ENCODE measurements around the gene HCRT. TPM values are rescaled to one million over a fixed set of nuclear protein-coding genes. Genes with fewer than 3 reads are reported as not detected.

The HCRT gene
- 1.4 TPM for total RNA-seq

DNA sequence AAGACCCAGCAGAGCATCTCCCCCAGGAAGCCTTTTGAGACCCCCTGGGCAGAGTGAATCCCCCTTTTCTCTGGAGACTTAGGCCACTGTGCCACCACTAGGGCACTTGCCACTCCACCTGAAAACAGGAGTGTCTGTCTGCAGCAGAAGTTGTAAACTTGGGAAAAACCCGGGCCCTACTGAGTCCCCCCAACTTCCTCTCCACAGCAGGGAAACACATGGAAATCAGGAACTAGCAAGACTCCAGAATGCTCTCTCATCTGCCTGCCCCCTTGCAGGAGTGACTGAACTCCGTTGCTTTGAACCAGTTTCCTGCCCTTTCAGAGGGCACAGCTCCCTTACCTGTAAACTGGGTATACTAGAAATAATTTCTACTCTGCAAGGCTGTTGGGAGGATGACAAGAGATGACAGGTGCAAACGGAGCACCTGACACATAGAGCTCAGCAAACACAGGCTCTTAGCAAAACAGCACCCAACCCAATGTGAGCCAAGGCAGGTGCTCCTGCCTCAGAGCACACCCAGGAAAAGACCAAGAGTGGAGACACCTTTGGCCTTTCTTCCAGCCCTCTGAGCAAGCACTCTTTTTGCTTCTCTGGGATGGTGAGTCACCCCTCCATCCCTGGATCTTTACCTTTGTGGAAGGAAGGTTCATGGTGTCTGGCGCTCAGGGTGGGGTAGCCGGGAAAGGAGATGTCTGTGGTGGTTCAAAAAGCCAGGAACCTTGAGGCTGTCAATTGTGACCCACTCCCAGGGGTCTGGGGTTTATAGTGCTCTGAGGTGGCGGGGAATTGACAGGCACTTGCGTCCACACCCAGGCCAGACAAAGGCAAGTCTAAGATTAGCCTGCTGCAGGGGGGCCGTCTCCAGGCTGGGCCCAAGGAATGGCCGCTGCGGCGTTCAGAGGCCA is at the start of gene HCRT:
Gene HCRT (minus strand): TSS at position 740 of the 908 bp plus-strand sequence. CDS start 87 bp downstream, at position 653.

DNA sequence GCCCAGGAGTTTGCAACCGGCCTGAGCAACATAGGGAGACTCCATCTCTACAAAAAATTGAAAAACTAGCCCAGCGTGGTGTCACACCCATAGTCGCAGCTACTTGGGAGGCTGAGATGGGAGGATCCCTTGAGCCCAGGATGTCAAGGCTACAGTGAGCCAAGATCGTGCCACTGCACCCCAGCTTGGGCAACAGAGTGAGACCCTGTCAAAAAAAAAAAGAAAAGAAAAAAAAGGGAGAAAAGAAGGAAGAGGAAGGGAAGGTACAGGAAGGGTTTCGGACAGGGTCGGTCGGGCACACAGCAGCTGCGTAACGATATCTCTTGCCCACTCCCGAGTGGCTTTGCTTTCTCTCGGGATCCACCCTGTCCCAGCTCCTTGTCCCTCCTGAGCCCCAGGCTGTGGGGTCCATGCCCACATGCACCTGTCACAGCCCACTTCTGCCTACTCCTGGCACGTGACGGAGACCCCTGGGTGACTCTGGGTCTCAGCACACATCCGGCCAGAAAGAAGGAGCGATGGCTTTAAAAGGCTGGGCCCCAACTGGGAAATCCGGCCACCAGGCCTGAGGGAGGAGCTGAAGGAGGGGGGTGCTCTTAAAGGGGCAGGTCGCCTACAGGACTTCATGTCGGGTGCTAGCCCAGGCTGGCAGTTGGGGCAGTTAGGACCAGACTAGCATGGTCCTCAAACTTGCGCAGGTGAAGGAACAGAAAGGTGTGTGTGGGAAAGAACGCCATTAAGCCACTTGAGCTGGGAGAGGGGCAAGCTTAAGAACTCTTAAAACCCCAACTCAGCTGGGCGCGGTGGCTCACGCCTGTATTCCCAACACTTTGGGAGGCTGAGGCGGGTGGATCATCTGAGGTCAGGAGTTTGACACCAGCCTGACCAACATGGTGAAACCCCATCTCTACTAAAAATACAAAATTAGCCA is 9.0 kb upstream of the HCRT start, which contains the start of gene GHDC:
Gene GHDC (minus strand): TSS at position 526 of the 931 bp plus-strand sequence. CDS start 913 bp downstream, outside the sequence.

DNA sequence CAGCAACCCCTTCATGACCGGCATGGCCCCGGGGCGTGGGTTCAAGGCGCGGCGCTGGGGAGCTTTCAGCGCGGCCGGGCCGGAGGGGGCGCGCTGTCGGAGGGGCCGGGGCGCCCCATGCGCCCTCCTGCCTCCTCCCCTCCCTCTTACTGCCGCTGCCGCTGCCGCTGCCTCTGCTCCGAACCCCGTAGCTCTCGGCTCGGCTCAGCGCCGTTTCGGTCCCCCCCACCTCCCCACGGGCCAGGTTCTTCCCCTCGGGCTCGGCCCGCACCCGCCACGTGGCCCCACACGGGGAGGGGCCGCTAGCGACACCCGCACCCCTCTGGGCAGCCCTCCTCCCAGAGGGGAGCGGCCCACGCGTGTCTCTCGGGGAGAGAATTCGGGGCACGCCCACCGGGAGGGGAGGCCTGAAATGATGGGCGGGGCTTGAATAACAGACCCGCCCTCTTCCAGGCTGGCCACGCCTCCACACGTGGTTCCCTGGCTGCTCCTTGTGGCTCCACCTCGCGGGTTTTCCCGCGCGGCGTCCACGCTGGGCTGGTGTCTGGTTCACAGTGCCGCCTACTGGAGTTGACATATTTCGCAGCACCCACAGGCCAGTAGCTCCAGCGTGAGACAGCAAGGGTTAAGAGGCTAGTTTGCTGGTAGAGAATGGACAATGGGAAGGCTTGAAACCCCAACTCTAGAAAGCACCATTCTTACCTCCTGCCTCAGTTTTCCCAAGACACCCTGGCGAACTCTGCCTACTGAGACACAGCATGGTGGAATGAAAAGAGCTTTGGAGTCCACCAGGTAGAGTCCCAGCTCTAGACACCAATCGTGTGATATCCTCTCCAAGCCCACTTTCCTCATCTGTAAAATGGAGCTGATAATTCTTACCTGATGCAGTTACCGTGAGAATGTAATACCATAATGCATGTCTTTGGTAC is 4.1 kb downstream of the HCRT start, which contains the start of gene KCNH4:
Gene KCNH4 (minus strand): TSS at position 221 of the 929 bp plus-strand sequence. CDS start 197 bp downstream, at position 24.

Other genes with a start within 250 kb of the HCRT start
- gene CNP, start 218.7 kb downstream of the HCRT start, total RNA-seq = 64.6 TPM
- gene DNAJC7, start 168.0 kb downstream of the HCRT start, total RNA-seq = 103 TPM
- gene NKIRAS2, start 165.4 kb downstream of the HCRT start, total RNA-seq = 45.6 TPM
- gene C17orf113, start 134.9 kb downstream of the HCRT start, total RNA-seq = 7.9 TPM
- gene ZNF385C, start 87.0 kb downstream of the HCRT start, total RNA-seq = 4.0 TPM
- 6.3 TPM for gene DHX58, start 72.7 kb downstream of the HCRT start, total RNA-seq
- gene KAT2A, start 64.1 kb downstream of the HCRT start, total RNA-seq = 28.9 TPM
- not detected for gene HSPB9, start 62.6 kb downstream of the HCRT start, total RNA-seq
- 60.8 TPM for gene RAB5C, start 30.5 kb downstream of the HCRT start, total RNA-seq
- not detected for gene KCNH4, start 4.3 kb downstream of the HCRT start, total RNA-seq
- 38.6 TPM for gene GHDC, start 9.0 kb upstream of the HCRT start, total RNA-seq
- gene STAT5B, start 90.9 kb upstream of the HCRT start, total RNA-seq = 60.3 TPM
- gene STAT5A, start 103.0 kb upstream of the HCRT start, total RNA-seq = 15.6 TPM
- gene STAT3, start 203.0 kb upstream of the HCRT start, total RNA-seq = 92.6 TPM
- gene CAVIN1, start 237.8 kb upstream of the HCRT start, total RNA-seq = 178 TPM